ENCODE measurements around the gene REV3L.

REV3L gene

DNA sequence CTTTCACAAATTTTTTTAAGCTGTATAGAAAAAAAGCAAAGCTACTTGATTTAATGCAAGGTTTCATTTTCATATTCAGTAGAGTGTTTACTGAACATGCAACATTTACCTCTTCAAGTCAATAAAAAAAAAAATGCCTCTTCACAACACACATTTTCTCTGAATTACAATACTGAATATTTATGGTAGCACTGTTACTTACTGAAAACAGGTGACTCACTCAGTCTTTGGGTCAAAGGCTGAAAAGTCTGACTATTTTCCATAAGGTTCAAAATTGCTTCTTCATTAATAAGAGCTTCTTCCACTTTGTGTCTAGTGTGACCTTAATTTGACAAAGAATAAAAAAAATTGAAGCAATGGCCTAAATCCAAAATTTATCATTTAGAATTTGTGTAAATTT lies 101.9 kb downstream of the REV3L start:
- Histone ChIP-seq H3K36me3 (ENCODE audit: control insufficient read depth, insufficient read depth, low read length) (peaks cover 7% of the 10 kb centered on the region), H3K4me3 (replicated peaks; ENCODE audit: low read depth, low read length) (no peak overlapping the region), H3K27me3 (replicated peaks; ENCODE audit: control insufficient read depth, insufficient read depth, low read length) (no peaks in the 10 kb centered on the region)
- DNase-seq (ENCODE audit: extremely low read depth, insufficient read length): no peak
- TF ChIP-seq, protein P1, sequence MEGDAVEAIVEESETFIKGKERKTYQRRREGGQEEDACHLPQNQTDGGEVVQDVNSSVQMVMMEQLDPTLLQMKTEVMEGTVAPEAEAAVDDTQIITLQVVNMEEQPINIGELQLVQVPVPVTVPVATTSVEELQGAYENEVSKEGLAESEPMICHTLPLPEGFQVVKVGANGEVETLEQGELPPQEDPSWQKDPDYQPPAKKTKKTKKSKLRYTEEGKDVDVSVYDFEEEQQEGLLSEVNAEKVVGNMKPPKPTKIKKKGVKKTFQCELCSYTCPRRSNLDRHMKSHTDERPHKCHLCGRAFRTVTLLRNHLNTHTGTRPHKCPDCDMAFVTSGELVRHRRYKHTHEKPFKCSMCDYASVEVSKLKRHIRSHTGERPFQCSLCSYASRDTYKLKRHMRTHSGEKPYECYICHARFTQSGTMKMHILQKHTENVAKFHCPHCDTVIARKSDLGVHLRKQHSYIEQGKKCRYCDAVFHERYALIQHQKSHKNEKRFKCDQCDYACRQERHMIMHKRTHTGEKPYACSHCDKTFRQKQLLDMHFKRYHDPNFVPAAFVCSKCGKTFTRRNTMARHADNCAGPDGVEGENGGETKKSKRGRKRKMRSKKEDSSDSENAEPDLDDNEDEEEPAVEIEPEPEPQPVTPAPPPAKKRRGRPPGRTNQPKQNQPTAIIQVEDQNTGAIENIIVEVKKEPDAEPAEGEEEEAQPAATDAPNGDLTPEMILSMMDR (IDR thresholded peaks at IDR 0.05; ENCODE audit: insufficient read depth, low read length, poor library complexity, severe bottlenecking): no peak

GRCh38 chr6:111379831-111380230 lies 103.2 kb downstream of the REV3L start:
- no peak for DNase-seq (ENCODE audit: extremely low read depth, insufficient read length)
- TF ChIP-seq, protein P1 (IDR thresholded peaks at IDR 0.05; ENCODE audit: insufficient read depth, low read length, poor library complexity, severe bottlenecking): no peak
- Histone ChIP-seq H3K4me3 (replicated peaks; ENCODE audit: low read depth, low read length) (no peak overlapping the region), H3K27me3 (replicated peaks; ENCODE audit: control insufficient read depth, insufficient read depth, low read length) (no peaks in the 10 kb centered on the region), H3K36me3 (ENCODE audit: control insufficient read depth, insufficient read depth, low read length) (peaks cover 7% of the 10 kb centered on the region)

DNA sequence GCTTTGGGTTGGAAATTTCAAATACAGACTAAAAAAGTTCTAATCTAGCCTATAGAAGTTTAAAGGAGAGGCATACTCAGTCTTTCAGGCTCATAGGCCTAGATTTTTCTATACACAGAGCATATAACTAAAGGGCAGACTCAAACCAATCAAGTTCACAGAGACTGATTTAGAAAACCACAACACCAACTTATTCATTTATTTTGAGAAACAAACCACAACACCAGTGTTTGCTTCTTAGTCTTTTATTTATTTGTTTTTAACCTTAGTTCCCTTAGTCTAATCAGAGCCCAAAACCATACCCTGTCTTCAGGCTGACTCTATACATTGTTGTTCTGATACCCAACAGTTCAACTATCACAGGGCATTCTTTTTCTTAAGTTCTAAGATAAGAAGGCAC lies 103.7 kb downstream of the REV3L start:
- TF ChIP-seq, protein P1 (IDR thresholded peaks at IDR 0.05; ENCODE audit: insufficient read depth, low read length, poor library complexity, severe bottlenecking): no peak
- H3K27me3 ChIP-seq (replicated peaks; ENCODE audit: control insufficient read depth, insufficient read depth, low read length): no peaks in the 10 kb centered on the region
- H3K4me3 ChIP-seq (replicated peaks; ENCODE audit: low read depth, low read length): no peak overlapping the region
- DNase-seq (ENCODE audit: extremely low read depth, insufficient read length): no peak
- peaks cover 7% of the 10 kb centered on the region for H3K36me3 ChIP-seq (ENCODE audit: control insufficient read depth, insufficient read depth, low read length)

DNA sequence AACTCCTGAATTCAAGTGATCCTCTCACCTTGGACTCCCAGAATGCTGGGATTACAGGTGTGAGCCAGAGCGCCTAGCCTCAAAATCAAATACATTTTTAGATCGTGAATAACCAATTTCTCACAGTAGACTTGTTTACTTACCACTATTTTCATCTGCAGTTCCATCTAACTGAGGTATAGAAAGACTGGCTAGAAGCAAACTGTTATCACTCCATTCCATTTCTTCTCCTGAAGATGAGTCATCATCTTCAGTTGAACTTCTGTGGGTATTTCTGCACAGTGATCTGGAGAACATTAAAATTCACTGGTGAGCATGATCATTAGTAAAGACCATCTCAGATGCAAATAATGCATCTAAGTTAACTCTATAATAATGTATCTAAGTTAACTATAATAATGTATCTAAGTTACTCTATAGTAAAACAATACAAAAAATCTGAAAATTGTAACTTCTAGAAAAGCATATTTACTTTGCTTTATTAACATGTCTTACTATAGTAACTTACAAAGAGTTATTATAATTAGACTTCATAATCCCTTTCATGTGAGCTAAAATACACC lies 105.4 kb downstream of the REV3L start:
- DNase-seq (ENCODE audit: extremely low read depth, insufficient read length): no peak
- Histone ChIP-seq H3K27me3 (replicated peaks; ENCODE audit: control insufficient read depth, insufficient read depth, low read length) (no peaks in the 10 kb centered on the region), H3K36me3 (ENCODE audit: control insufficient read depth, insufficient read depth, low read length) (peaks cover 7% of the 10 kb centered on the region), H3K4me3 (replicated peaks; ENCODE audit: low read depth, low read length) (no peak overlapping the region)
- TF ChIP-seq, protein P1 (IDR thresholded peaks at IDR 0.05; ENCODE audit: insufficient read depth, low read length, poor library complexity, severe bottlenecking): no peak

DNA sequence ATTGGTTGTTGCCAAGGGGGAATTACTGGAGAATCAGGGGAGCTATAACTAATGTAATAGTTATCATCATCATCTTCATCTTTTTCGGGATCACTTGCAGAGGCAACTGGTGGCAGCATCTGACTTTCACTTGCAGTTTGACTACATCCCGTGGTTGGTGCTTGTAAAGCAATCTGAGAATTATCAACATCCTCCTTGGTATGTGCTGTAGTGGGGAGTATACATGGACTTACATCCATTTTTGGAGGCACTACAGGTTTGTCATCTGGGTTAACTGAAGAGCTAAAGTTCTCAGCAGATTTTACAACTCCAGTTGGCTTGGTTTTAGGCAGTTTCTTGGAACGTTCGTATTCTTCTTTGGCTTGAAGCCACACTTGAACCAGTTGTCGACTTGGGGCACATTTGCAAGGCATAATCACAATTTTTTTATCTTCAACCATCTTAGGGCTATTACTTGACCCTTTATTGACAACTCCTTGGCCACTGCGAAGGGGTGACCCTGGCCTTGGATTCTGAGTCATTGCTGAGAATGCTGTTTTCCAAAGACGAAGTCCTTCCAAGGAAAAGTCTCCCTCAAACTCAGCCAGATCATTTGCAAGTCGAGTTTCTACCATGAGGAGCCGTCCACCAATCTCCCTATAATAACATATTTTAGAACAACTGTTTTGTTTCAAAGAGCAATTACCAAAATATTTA lies 115.5 kb downstream of the REV3L start:
- Histone ChIP-seq H3K27me3 (replicated peaks; ENCODE audit: control insufficient read depth, insufficient read depth, low read length) (no peaks in the 10 kb centered on the region), H3K36me3 (ENCODE audit: control insufficient read depth, insufficient read depth, low read length) (no peaks in the 10 kb centered on the region; the same call in 1 of the 2 replicates), H3K4me3 (replicated peaks; ENCODE audit: low read depth, low read length) (no peak overlapping the region)
- TF ChIP-seq, protein P1 (IDR thresholded peaks at IDR 0.05; ENCODE audit: insufficient read depth, low read length, poor library complexity, severe bottlenecking): no peak
- no peak for DNase-seq (ENCODE audit: extremely low read depth, insufficient read length)
